Activated T-cell treated with anti-CD3 and anti-CD28 coated beads for 24 hours (primary cell): ENCODE results near the gene DPP7.
"Not testable (repeated sequence)": the region's sequence is repeated elsewhere in the genome, so short reads cannot be mapped to it uniquely, and the experiment has no call there.

Source experiments
- DNase-seq: peaks from one replicate; pipeline ENCODE4 v3.0.0-alpha.2; 2020; ENCODE audit warnings: low read depth

Gene DPP7

DNA sequence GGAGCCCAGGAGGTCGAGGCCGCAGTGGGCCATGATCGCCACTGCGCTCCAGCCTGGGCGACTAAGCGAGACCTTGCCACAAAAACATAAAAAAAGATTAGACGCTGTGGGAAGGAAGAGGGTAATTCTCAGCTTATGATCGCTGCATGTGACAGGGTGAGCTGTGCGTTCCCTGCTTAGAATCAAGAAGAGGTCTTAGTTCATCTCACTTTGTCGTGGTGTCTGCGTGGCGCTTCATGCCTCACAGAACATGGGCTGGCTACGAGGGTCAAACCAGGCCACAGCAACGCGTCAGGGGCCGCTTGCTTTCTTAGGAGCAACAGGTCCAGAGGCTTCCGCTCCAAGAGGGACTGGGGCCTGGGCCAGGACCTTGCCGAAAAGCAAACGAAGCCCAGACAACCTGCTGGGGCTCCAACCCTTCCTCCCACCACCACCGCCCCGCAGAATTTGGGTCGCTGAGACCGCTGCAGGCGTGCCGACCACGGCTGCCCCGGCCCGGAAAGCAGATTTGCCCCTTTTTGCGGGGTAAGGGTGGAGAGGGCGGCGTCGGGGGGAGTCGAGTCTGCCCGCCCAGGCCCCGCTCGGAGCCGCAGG lies 14.4 kb upstream of the DPP7 start:
- no peak for DNase-seq

DNA sequence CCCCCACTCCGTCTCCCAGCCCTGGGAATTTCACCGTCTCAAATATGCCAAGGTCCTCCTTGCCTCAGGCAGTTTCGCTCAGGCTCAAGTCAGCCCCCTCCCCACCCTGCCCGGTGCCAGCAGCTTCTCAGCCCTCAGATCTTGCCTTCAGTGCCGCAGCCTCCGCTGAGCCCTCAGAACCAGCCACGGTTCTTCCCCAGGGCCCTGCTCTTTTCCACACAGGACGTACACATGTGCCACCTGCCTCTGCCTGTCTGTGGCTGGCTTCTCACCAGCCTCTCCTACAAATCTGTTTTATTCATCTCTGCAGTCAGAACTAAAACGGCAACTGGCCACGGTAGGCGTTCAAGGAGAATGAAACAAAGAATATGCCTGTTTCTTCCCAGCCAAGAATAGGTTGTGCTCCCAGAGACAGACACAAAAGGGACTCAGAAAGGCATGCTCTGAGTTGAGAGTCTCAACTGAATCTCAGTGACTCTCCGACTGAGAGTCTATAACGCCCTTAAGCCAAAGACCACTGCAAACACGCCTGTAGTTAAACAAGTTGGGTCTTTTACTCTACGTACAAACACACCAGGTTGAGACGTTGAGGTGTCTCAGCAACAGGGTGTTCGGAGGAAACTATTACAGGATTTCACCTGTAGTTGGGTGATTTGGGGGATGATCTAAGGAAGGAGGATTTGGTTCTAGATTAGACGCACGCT lies 13.8 kb upstream of the DPP7 start:
- no peak for DNase-seq

- no peak for DNase-seq
These were observed 13.0 kb upstream of the DPP7 start for GRCh38 chr9:137127301-137128157.

DNA sequence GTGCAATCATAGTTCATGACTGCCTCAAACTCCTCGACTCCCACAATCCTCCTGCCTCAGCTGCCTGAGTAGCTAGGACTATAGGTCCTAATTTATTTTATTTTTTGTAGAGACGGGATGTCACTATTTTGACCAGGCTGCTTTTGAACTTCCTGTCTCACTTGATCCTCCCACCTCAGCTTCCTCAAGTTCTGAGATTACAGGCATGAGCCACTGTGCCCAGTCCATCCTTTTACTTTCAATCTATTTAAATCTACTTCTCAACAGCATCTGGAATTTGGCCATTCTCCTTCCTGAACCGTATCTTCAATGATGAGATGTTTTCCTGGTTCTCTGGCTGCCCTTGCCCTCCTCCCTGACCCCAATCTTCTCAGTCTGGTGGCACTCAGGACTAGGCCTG lies 12.3 kb upstream of the DPP7 start:
- no peak for DNase-seq

GRCh38 chr9:137123952-137124462 lies 9.5 kb upstream of the DPP7 start:
- DNase-seq: not testable (repeated sequence)

- DNase-seq: no peak
These were observed 8.9 kb upstream of the DPP7 start for GRCh38 chr9:137123468-137123837.

DNA sequence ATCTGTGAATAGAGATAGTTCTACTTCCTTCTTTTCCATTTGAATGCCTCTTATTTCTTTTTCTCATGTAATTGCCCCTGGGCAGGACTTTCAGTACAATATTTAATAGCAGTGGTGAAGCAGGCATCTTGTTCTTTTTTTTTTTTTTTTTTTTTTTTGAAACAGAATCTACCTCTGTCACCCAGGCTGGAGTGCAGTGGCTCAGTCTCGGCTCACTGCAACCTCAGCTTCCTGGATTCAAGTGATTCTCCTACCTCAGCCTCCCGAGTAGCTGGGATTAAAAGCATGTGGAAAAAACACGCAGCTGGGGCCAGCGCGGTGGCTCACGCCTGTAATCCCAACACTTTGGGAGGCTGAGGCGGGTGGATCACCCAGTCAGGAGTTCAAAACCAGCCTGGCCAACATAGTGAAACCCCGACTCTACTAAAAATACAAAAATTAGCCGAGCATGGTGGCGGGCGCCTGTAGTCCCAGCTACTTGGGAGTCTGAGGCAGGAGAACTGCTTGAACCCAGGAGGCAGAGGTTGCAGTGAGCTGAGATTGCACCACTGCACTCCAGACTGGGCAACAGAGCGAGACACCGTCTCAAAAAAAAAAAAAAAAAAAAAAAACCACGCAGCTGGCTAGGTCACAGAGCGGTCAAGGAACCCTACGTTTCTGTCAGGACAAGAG lies 8.4 kb upstream of the DPP7 start:
- DNase-seq: not testable (repeated sequence)

- not testable (repeated sequence) for DNase-seq
These were observed 7.6 kb upstream of the DPP7 start for GRCh38 chr9:137121927-137122795.

GRCh38 chr9:137118092-137118603 lies 3.6 kb upstream of the DPP7 start:
- DNase-seq: not testable (repeated sequence)

DNA sequence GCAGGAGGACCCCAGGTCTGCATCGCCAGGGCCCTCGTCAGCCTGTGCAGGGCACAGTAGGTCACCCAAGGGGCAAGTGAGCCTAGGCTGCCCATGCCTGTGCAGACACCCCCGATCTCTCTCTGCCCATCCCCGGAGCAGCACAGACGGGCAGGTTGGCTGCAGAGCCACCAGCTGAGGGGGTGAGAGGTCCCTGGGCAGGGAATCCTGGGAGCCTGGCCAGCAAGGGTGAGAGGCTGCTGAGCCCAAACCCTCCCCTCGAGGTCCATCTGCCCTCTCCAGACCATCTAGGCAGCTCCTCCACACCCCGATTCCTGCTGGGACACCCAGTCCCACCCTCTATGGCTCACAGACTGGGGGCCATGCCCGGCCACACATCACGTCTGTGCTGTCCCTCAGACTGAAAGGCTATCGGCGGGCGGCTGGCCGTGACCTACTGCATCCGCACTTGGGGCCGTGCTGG lies 2.8 kb upstream of the DPP7 start:
- DNase-seq: no peak

DNA sequence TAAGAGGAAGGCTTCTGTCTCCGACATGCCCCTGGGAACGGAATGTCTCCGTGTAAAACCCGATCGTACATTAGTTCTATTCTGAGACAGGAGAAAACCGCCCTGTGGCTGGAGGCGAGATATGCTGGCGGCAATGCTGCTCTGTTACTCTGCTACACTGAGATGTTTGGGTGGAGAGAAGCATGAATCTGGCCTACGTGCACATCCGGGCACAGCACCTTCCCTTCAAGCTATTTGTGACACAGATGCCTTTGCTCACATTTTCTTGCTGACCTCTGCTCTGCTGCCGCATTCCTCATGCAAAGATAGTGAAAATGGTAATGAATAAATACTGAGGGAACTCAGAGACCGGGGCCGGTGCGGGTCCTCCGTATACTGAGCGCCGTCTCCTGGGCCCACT lies 2.2 kb upstream of the DPP7 start:
- no peak for DNase-seq

DNA sequence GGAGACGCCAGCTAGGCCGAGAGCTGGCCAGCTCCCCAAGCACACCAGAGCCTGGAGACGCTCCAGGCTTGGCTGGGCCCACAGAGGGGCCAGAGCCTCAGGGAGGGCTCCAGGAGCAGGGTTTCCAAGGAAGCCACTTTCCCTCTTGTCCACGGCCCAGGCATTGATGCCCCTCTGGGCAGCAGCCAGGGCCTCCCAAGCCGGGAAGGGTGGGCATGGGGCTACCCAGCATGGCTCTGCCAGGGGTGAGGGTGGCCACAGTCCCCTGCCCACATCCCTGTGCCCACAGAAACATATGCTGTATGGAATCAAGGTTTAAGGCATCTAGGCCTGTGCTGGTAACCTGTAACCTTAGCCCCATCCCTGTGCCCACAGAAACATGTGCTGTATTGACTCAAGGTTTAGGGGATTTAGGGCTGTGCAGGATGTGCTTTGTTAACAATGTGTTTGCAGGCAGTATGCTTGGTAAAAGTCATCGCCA lies 1.5 kb upstream of the DPP7 start:
- DNase-seq: no peak

DNA sequence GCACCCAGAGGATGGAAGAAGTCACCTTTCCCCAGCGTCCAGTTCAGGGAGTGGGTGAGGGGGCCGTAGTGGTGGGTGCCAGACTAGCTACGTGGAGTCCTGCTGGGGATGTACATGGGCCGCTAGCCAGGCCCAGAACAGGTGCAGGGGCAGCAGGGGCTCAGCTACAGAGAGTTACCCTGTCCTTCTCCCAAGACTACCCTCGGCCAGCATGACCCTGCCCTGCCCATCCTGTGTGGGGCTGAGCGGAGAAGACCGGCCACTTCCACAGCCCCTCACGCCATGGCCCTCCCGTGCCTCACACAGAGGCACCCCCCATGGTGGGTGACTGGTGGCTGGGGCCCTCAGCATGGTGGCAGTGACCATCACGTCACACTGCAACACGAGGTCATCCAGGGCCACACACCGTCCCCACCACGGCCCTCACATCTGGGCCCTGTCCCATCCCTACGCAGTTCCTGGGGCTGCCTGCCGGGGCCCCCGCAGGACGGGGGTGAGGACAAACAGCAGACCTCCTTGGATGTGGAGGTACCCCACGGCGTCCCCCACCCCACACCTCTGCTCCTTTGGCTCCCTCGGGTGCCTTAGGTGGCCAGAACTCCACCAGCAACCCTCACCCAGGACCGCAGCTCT lies 977 bp upstream of the DPP7 start:
- no peak for DNase-seq

- no peak for DNase-seq
These were observed 317 bp downstream of the DPP7 start for GRCh38 chr9:137114220-137114612.

DNA sequence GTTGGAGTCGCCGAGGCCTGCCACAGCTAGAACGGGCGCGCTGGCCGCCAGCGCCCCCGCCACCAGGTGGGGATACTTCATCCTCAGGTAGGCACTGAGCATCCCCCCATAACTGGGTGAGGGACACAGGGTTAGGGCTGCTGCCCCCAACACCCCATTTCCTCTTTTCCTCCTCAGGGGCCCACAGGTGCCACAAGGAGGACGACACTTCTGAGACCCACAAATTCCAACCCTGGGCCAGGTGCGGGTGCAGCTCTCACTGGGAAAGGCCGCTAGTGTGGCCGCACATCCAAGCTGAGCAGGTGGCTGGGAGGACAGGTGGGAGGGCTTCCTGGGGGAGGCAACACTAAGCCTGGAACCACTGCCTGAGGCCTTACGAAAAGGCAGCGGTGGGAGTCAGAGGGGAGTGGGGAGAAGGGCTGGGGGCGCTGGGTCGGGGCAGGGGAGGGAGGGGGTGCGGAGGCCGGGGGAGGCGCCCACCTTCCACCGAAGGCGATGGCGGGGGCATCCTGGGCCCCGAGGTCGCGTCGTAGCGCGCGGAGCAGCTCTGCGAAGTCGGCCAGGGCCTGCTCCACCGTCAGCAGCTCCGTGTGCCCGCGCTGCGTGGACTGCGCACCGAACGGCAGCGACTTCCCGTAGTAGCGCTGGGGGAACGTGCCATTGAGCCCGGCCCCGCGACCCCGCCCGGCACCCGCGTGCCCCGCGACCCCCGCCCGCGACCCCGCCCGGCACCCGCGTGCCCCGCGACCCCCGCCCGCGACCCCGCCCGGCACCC lies 961 bp downstream of the DPP7 start:
- DNase-seq: no peak

GRCh38 chr9:137112564-137113384 lies 1.8 kb downstream of the DPP7 start:
- DNase-seq: no peak

DNA sequence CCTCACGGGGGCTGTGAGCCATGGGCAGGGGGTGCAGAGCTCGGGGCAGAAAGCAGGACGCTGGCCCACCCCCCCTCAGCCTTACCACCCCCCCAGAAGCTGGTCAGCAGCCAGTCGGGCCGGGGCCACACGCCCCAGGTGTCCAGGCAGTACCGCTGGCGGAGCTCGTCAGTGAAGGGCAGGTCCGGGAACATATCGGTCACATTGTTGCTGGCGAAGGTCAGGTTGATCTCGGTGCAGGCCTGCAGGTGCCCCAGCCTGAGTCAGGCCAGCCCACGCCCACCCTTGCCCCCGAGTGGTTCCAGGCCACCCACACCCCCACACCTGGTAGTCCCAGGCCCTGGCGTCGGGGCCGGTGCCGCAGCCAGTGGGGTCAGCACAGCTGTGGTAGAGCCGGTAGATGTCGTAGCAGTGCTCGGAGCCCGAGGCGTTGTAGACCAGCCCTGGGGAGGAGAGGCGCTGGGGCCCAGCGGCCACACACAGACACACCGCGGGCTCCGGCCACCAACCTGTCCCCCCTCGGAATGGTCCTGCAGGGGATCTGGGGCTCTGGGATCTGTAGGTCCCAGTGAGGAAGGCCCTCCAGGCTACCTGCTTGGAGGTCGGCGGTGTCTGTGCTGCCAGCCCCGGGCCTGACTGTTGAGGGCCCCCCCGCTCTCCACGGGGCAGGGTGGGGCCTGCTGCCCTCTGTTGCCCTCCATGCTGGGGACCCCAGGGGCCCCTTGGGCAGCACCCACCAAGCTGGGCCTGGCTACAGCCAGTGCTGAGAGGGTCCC lies 2.6 kb downstream of the DPP7 start:
- DNase-seq: no peak
